Endodermal cell (in vitro differentiated cells): ENCODE data around the gene NAV2. TPM values are rescaled to one million over a fixed set of nuclear protein-coding genes. Genes with fewer than 3 reads are reported as not detected.

Experiments used
- DNase-seq: peaks from one replicate; pipeline ENCODE4 v3.0.0-alpha.2; 2017
- H3K27ac ChIP-seq: 2 replicates; pipeline ENCODE4 v1.5.1; 2013; ENCODE audit warnings: mild to moderate bottlenecking, low read depth, low read length, moderate library complexity
- H3K27me3 ChIP-seq: 2 replicates; pipeline ENCODE4 v1.6.1; 2013; ENCODE audit warnings: mild to moderate bottlenecking, low read length, moderate library complexity; ENCODE audit not compliant: insufficient read depth, control insufficient read depth, poor library complexity, severe bottlenecking
- H3K36me3 ChIP-seq: 2 replicates; pipeline ENCODE4 v1.7.0; 2013; ENCODE audit warnings: mild to moderate bottlenecking, low read length, moderate library complexity; ENCODE audit not compliant: control insufficient read depth, insufficient read depth
- H3K4me1 ChIP-seq: one replicate; pipeline ENCODE4 v1.7.0; 2013; ENCODE audit warnings: low read length; ENCODE audit not compliant: control insufficient read depth, insufficient read depth
- H3K4me3 ChIP-seq: 2 replicates; pipeline ENCODE4 v1.5.1; 2013; ENCODE audit warnings: mild to moderate bottlenecking, low read length, moderate library complexity
- H3K9ac ChIP-seq: 2 replicates; pipeline ENCODE4 v1.6.1; 2013; ENCODE audit warnings: mild to moderate bottlenecking, low read length, moderate library complexity; ENCODE audit not compliant: poor library complexity, severe bottlenecking; ENCODE audit errors: extremely low read depth
- H3K9me3 ChIP-seq: 2 replicates; pipeline ENCODE4 v1.6.1; 2013; ENCODE audit warnings: mild to moderate bottlenecking, low read length, moderate library complexity; ENCODE audit not compliant: control insufficient read depth
- H3K27ac Mint-ChIP-seq: 2 replicates; pipeline ENCODE4 v1.8.0; 2020; ENCODE audit warnings: mixed read lengths
- H3K27me3 Mint-ChIP-seq: 2 replicates; pipeline ENCODE4 v1.8.0; 2021; ENCODE audit warnings: mild to moderate bottlenecking, mixed read lengths; ENCODE audit not compliant: insufficient read depth
- H3K36me3 Mint-ChIP-seq: 2 replicates; pipeline ENCODE4 v1.8.0; 2020; ENCODE audit warnings: low read depth, mixed read lengths
- H3K4me1 Mint-ChIP-seq: 2 replicates; pipeline ENCODE4 v1.8.0; 2020; ENCODE audit warnings: mixed read lengths
- H3K4me3 Mint-ChIP-seq: 2 replicates; pipeline ENCODE4 v1.8.0; 2020; ENCODE audit warnings: mild to moderate bottlenecking, moderate library complexity, mixed read lengths
- H3K9me3 Mint-ChIP-seq: 2 replicates; pipeline ENCODE4 v1.8.0; 2020; ENCODE audit warnings: mild to moderate bottlenecking, mixed read lengths
- WGBS, 2 experiments: methylation state at CpG; one replicate each; pipeline versions ENCODE4 v1.1.5 to v1.1.7; 2013; ENCODE audit warnings: missing lambda C conversion rate in 2 of 2, mixed read lengths in 1 of 2; ENCODE audit not compliant: insufficient coverage in 1 of 2, insufficient read length in 1 of 2; 5-methylcytosine and 5-hydroxymethylcytosine counted together
- total RNA-seq, 2 donors: library from RNA; stranded (reverse); fragmentation: NEBNext Ultra II Directional in 1 of 2; extraction: Animal tissue kit (Norgen Biotek cat#: 25700) in 1 of 2; gene quantifications; 2 replicates in 1 of 2; 3 replicates in 1 of 2; pipeline ENCODE4 v1.2.1, GENCODE V29; 2021
- TF ChIP-seq, protein P1 (sequence below): fragments of 200-600 bp; sonication (generic); conservative IDR thresholded peaks from 2 replicates; pipeline ENCODE4 v1.5.0; 2021; ENCODE audit warnings: antibody characterized with exemption, mild to moderate bottlenecking

The NAV2 gene
- total RNA-seq, 2 donors from 2014 or later: 37.1 to 42.4 TPM

DNA sequence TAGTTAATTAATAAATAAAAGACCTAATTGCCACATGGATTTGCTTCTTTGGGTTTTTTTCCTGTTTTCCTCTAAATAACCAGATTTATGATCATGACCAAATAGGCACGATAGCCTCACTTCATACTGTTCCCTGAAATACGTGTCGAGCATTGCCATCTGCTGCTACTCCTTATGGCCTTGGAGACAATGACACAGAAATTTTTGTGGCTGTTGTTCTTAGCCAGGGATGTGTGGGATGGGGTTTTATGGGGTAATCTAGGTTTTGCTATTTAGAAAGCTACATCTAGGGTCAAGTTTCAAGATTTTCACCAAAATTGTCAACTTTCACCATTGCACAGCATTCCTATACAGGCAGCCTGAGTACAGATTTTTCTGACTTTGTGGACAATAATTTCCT, 302.5 kb downstream of the NAV2 start:
- no peaks in the 10 kb centered on the region for H3K9me3 ChIP-seq
- H3K27ac ChIP-seq: no peak overlapping the region
- no peak overlapping the region for H3K4me3 ChIP-seq
- no peak overlapping the region for H3K9ac ChIP-seq
- Mint-ChIP-seq H3K27ac (no peak overlapping the region), H3K27me3 (no peaks in the 10 kb centered on the region), H3K36me3 (no peaks in the 10 kb centered on the region), H3K4me3 (no peak overlapping the region), H3K9me3 (no peaks in the 10 kb centered on the region), H3K4me1 (peaks cover 19% of the 10 kb centered on the region)
- 93 to 100% methylated on average over 3 of the region's 3 CpGs for WGBS, 2 experiments
- no peak for DNase-seq
- TF ChIP-seq, protein P1, sequence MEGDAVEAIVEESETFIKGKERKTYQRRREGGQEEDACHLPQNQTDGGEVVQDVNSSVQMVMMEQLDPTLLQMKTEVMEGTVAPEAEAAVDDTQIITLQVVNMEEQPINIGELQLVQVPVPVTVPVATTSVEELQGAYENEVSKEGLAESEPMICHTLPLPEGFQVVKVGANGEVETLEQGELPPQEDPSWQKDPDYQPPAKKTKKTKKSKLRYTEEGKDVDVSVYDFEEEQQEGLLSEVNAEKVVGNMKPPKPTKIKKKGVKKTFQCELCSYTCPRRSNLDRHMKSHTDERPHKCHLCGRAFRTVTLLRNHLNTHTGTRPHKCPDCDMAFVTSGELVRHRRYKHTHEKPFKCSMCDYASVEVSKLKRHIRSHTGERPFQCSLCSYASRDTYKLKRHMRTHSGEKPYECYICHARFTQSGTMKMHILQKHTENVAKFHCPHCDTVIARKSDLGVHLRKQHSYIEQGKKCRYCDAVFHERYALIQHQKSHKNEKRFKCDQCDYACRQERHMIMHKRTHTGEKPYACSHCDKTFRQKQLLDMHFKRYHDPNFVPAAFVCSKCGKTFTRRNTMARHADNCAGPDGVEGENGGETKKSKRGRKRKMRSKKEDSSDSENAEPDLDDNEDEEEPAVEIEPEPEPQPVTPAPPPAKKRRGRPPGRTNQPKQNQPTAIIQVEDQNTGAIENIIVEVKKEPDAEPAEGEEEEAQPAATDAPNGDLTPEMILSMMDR: no peak
- no peaks in the 10 kb centered on the region for H3K36me3 ChIP-seq
- H3K27me3 ChIP-seq: no peaks in the 10 kb centered on the region
- H3K4me1 ChIP-seq: no peaks in the 10 kb centered on the region

DNA sequence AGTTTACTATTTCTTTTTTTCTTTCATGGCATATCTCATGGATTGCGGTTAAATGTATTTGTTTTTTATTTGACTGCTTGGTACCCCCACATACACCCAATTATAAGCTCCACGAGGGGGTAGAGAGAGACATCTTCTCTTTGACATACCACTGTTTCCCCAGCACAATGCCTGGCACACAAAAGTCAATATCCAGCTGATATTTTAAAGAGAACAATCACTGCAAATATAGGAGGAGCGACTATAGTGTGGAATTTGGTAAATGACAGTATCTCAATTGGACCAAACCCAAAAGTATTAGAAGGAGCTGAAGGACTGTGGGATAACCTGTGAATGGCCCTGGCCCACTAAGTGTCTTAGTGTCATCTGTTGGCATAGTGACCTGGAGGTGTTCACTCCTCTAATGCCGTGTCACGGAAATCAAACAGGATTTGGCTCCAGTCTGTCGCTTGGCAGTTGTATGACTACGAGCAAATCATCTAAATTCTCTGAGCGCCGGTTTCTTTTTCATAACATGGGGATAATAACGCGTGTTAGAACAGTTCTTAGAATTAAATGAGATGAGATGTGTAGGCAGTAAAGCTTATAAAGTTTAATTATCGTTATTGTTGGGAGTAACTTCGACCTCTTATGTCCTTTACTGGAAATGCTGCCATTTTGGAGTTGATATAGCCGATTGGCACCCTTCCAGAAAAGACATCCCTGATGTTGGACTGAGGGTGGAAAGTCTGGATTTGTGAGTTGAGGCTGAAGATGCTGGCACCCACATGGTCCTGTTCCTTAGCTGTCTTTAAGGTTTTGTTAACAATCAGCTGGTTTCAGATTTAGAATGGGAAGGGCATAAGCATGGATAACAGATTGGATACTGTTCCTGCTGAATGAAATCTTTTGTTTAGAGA, 303.1 kb downstream of the NAV2 start:
- DNase-seq: no peak
- Mint-ChIP-seq H3K27me3 (no peaks in the 10 kb centered on the region), H3K27ac (no peak overlapping the region), H3K9me3 (no peaks in the 10 kb centered on the region), H3K4me3 (no peak overlapping the region), H3K36me3 (no peaks in the 10 kb centered on the region), H3K4me1 (peaks cover 19% of the 10 kb centered on the region)
- TF ChIP-seq, protein P1: no peak
- Histone ChIP-seq H3K4me3 (no peak overlapping the region), H3K9ac (no peak overlapping the region), H3K27me3 (no peaks in the 10 kb centered on the region), H3K4me1 (no peaks in the 10 kb centered on the region), H3K27ac (no peak overlapping the region), H3K36me3 (no peaks in the 10 kb centered on the region), H3K9me3 (no peaks in the 10 kb centered on the region)
- WGBS, 2 experiments: 84 to 86% methylated on average over 12 to 13 of the region's 14 CpGs

DNA sequence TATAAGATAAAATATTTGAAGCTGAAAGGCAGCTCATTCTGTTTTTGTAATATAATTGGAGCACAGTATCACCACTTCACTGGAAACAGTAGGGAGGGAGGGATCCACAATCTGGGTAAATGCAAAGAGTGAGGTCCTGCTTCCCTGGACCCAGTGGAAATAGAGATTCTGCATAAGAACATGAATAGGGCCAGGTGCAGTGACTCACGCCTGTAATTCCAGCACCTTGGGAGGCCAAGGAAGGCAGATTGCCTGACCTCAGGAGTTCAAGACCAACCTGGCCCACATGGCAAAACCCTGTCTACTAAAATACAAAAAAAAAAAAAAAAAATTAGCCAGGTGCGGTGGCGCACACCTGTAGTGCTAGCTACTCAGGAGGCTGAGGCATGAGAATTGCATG, 303.9 kb downstream of the NAV2 start:
- Histone ChIP-seq H3K4me3 (no peak overlapping the region), H3K9me3 (no peaks in the 10 kb centered on the region), H3K4me1 (peaks cover 6% of the 10 kb centered on the region), H3K36me3 (no peaks in the 10 kb centered on the region), H3K9ac (no peak overlapping the region), H3K27me3 (no peaks in the 10 kb centered on the region), H3K27ac (no peak overlapping the region)
- no peaks in the 10 kb centered on the region for H3K27me3 Mint-ChIP-seq
- no peak overlapping the region for H3K4me3 Mint-ChIP-seq
- TF ChIP-seq, protein P1: no peak
- H3K4me1 Mint-ChIP-seq: peaks cover 19% of the 10 kb centered on the region
- no peaks in the 10 kb centered on the region for H3K9me3 Mint-ChIP-seq
- H3K27ac Mint-ChIP-seq: no peak overlapping the region
- 63 to 100% methylated on average over 1 to 3 of the region's 3 CpGs for WGBS, 2 experiments
- DNase-seq: no peak
- no peaks in the 10 kb centered on the region for H3K36me3 Mint-ChIP-seq
